HuH-7.5 (cell line): ENCODE data around the gene POU2AF2.
"Not testable (repeated sequence)": the region's sequence is repeated elsewhere in the genome, so short reads cannot be mapped to it uniquely, and the experiment has no call there.

Source experiments
- DNase-seq: peaks from one replicate; pipeline ENCODE4 v3.0.0; 2011; ENCODE audit warnings: low spot score

The POU2AF2 gene

GRCh38 chr11:111245425-111245824, at the start of gene POU2AF2:
Gene POU2AF2, plus strand, starts transcription at chr11:111245725. Its CDS starts 129 bp downstream, at chr11:111245854.
- DNase-seq, result no peak

GRCh38 chr11:111200010-111200534, 45.5 kb upstream of the POU2AF2 start:
- no peak for DNase-seq

GRCh38 chr11:111204211-111204610, 41.3 kb upstream of the POU2AF2 start:
- DNase-seq, result no peak

- DNase-seq, result no peak
These were observed 39.7 kb upstream of the POU2AF2 start for GRCh38 chr11:111205632-111206385.

- no peak for DNase-seq
These were observed 39.1 kb upstream of the POU2AF2 start for GRCh38 chr11:111206472-111206871.

GRCh38 chr11:111207213-111207612, 38.3 kb upstream of the POU2AF2 start:
- DNase-seq, result no peak

GRCh38 chr11:111209543-111210355, 35.8 kb upstream of the POU2AF2 start:
- no peak for DNase-seq

- DNase-seq, result no peak
These were observed 32.3 kb upstream of the POU2AF2 start for GRCh38 chr11:111213256-111213655.

GRCh38 chr11:111220721-111221120, 24.8 kb upstream of the POU2AF2 start:
- no peak for DNase-seq

GRCh38 chr11:111221208-111221607, 24.3 kb upstream of the POU2AF2 start:
- no peak for DNase-seq

GRCh38 chr11:111221936-111222335, 23.6 kb upstream of the POU2AF2 start:
- DNase-seq, result not testable (repeated sequence)

GRCh38 chr11:111222821-111223455, 22.6 kb upstream of the POU2AF2 start:
- not testable (repeated sequence) for DNase-seq

GRCh38 chr11:111225881-111226280, 19.6 kb upstream of the POU2AF2 start:
- DNase-seq, result no peak

- DNase-seq, result no peak
These were observed 15.9 kb upstream of the POU2AF2 start for GRCh38 chr11:111229604-111230003.

- DNase-seq, result no peak
These were observed 15.4 kb upstream of the POU2AF2 start for GRCh38 chr11:111230122-111230465.

- no peak for DNase-seq
These were observed 13.7 kb upstream of the POU2AF2 start for GRCh38 chr11:111231836-111232235.

- DNase-seq, result no peak
These were observed 9.1 kb upstream of the POU2AF2 start for GRCh38 chr11:111236383-111236782.

GRCh38 chr11:111237926-111238325, 7.6 kb upstream of the POU2AF2 start:
- no peak for DNase-seq

GRCh38 chr11:111246956-111247355, 1.4 kb downstream of the POU2AF2 start:
- no peak for DNase-seq

- no peak for DNase-seq
These were observed 5.4 kb downstream of the POU2AF2 start for GRCh38 chr11:111250936-111251335.

- DNase-seq, result no peak
These were observed 7.6 kb downstream of the POU2AF2 start for GRCh38 chr11:111253131-111253530.

- DNase-seq, result no peak
These were observed 8.1 kb downstream of the POU2AF2 start for GRCh38 chr11:111253630-111254029.

GRCh38 chr11:111258046-111258445, 12.5 kb downstream of the POU2AF2 start:
- no peak for DNase-seq
